Right ventricle myocardium inferior (tissue), 1 donor: ENCODE measurements around the gene HELZ2. TPM values are rescaled to one million over a fixed set of nuclear protein-coding genes. Genes with fewer than 3 reads are reported as not detected.

Experiments
- ATAC-seq: fragments of 200-7000 bp; cut with Tn5 transposase; one replicate; pipeline ENCODE4 v1.9.1; 2020; ENCODE audit warnings: mild to moderate bottlenecking, moderate library complexity
- DNase-seq: peaks from one replicate; pipeline ENCODE4 v3.0.0; 2021; ENCODE audit errors: missing footprints
- intact Hi-C: fragments of 100-400 bp; cut with DNase I; formaldehyde crosslinking; loops from one replicate; pipeline ENCODE4 v1.11.0; 2022
- total RNA-seq: library from RNA; stranded (reverse); fragmentation: NEBNext Ultra II Directional; extraction: Animal tissue kit (Norgen Biotek cat#: 25700); gene quantifications from one replicate; pipeline ENCODE4 v1.2.1, GENCODE V29; 2021
- donor health status: DM: no; HTN: yes; CAD: no; lungs with severe emphysema.

HELZ2 gene
- total RNA-seq, 1 donor from 2014 or later = 12.8 TPM

- no peak for DNase-seq
- ATAC-seq = no peak
- intact Hi-C loops = no loop called here
Observed at GRCh38 chr20:63598479-63599395, 24.7 kb upstream of the HELZ2 start.

GRCh38 chr20:63597651-63598478 is 23.8 kb upstream of the HELZ2 start:
- intact Hi-C loops = no loop called here
- DNase-seq (no peak), ATAC-seq (no peak)

GRCh38 chr20:63596423-63596822 is 22.4 kb upstream of the HELZ2 start:
- no peak for ATAC-seq
- intact Hi-C loops = no loop called here
- no peak for DNase-seq

GRCh38 chr20:63595416-63596127 is 21.5 kb upstream of the HELZ2 start:
- no peak for ATAC-seq
- no peak for DNase-seq
- intact Hi-C loops = no loop called here

DNA sequence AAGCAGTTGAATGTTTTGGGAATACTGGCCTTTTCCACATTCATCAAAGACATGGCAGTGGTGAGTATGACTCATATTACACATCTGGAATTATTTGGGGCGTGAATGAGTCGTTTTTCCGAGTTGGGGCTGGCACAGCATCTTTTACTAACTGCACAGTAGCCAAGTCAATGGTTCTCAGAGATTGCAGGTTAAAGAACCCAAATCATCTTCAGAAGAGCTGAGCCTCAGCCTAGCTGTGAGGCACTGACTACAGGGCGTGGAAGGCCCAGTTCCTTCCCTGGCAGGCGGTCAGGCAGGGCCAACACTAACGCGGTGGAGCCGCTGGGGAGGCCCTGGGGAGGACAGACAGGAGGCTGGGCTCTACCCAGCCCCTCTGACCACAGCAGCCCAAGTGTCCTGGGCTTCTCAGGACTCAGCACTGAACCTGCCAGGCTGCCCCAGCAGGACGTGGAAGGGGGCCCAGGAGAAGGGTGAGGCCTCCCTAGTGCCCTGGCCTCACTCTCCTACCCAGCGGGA is 20.1 kb upstream of the HELZ2 start:
- intact Hi-C loops = no loop called here
- ATAC-seq = no peak
- DNase-seq = no peak

- DNase-seq (no peak), ATAC-seq (no peak)
- intact Hi-C loops = no loop called here
Observed at GRCh38 chr20:63592661-63593060, 18.6 kb upstream of the HELZ2 start.

- no peak for DNase-seq
- ATAC-seq = no peak
- intact Hi-C loops = no loop called here
Observed at GRCh38 chr20:63591786-63592355, 17.8 kb upstream of the HELZ2 start.

- DNase-seq (no peak), ATAC-seq (no peak)
- intact Hi-C loops = no loop called here
Observed at GRCh38 chr20:63591147-63591533, 17.1 kb upstream of the HELZ2 start.

GRCh38 chr20:63590218-63591146 is 16.4 kb upstream of the HELZ2 start:
- ATAC-seq (no peak), DNase-seq (no peak)
- intact Hi-C loops = no loop called here

- intact Hi-C loops = no loop called here
- no peak for DNase-seq
- no peak for ATAC-seq
Observed at GRCh38 chr20:63589261-63590217, 15.5 kb upstream of the HELZ2 start.

- ATAC-seq = no peak
- intact Hi-C loops = no loop called here
- DNase-seq = no peak
Observed at GRCh38 chr20:63588641-63589041, 14.6 kb upstream of the HELZ2 start.

DNA sequence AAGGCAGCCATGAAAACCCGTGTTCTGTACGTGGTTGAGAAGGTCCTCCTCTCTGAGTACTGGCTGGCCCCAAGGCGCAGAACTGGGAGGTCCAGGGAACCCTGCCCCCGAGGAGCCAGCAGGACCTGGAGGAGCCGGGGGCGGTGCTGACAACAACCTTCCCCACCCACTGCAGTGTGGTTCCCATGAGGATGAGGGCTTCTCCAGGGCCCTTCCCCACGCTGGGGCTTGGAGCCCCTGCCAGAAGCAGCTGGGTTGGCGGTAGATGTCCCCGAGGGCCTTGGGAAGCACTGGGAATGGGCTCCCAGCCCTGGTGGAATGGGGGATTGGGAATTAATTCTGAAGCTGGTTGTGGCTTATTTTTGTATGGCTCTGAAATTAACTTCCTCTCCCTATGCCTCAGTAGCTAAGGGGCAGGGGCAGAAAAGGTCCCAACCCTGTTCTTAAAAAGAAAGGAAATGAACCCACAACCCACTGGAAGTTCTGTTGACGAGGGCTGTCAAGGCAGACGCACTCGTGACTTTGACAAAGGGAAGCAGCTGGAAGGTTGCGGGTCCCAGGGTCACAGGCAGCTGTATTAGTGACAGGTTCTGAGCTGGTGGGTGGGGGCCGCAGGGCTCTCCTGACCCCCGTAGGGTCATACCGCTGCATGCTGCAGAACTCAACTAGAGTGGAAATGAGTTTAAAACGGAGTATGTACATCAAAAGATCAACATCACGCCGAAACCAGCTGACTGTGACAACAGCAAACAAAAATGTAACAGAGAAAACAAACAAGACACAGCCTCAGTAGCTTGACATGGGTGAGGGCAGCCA is 13.9 kb upstream of the HELZ2 start:
- ATAC-seq (no peak), DNase-seq (no peak)
- intact Hi-C loops = no loop called here

- ATAC-seq = no peak
- DNase-seq = no peak
- intact Hi-C loops = no loop called here
Observed at GRCh38 chr20:63587256-63587655, 13.2 kb upstream of the HELZ2 start.

GRCh38 chr20:63586797-63587196 is 12.8 kb upstream of the HELZ2 start:
- DNase-seq = no peak
- no peak for ATAC-seq
- intact Hi-C loops = no loop called here

- intact Hi-C loops = no loop called here
- no peak for ATAC-seq
- DNase-seq = no peak
Observed at GRCh38 chr20:63585616-63586565, 11.9 kb upstream of the HELZ2 start.
